ENCODE data around the gene TESK2. TPM values are rescaled to one million over a fixed set of nuclear protein-coding genes. Genes with fewer than 3 reads are reported as not detected.

Gene TESK2
- total RNA-seq, 1 experiment from 2014 or later, result 13.8 TPM

- DNase-seq, result no peak
- H3K27me3 ChIP-seq (ENCODE audit: insufficient read depth, low read depth), result no peaks in the 10 kb centered on the region
- no peak overlapping the region for H3K4me3 ChIP-seq
- no peaks in the 10 kb centered on the region for H3K79me2 ChIP-seq (ENCODE audit: low read depth)
- CTCF ChIA-PET, result no interaction called here
- BruUV-seq (replicated peaks), result no TSS peak
- no peak for TF ChIP-seq EZH2 (IDR thresholded peaks at IDR 0.05; ENCODE audit: low read depth)
- TF ChIP-seq CTCF (conservative IDR thresholded peaks at IDR 0.05), result no peak
- no peak overlapping the region for H3K4me2 ChIP-seq
- no peak overlapping the region for H3K27ac ChIP-seq
- H2AFZ ChIP-seq, result no peak overlapping the region
- H3K36me3 ChIP-seq (ENCODE audit: low read depth), result no peaks in the 10 kb centered on the region
- no peaks in the 10 kb centered on the region for H3K9me2 ChIP-seq (ENCODE audit: insufficient read depth)
- H3K4me1 ChIP-seq (replicated peaks; ENCODE audit: insufficient read depth), result no peaks in the 10 kb centered on the region
- 0 out of 2 replicates have a peak, but pooled peaks cover 7% of the 10 kb centered on the region for H3F3A ChIP-seq (ENCODE audit: insufficient read depth, low read depth)
- H3K9me3 ChIP-seq (ENCODE audit: insufficient read depth, low read depth), result no peaks in the 10 kb centered on the region
- H4K20me1 ChIP-seq (ENCODE audit: insufficient read depth), result no peaks in the 10 kb centered on the region
- POLR2A ChIA-PET (ENCODE audit: unreplicated experiment), result no interaction called here
- intact Hi-C loops (cut with micrococcal nuclease; ENCODE audit: unreplicated experiment), result no loop called here
Measured at GRCh38 chr1:45394342-45394741, 96.6 kb downstream of the TESK2 start.

- TF ChIP-seq EZH2 (IDR thresholded peaks at IDR 0.05; ENCODE audit: low read depth), result no peak
- TF ChIP-seq CTCF (conservative IDR thresholded peaks at IDR 0.05), result no peak
- H3K4me1 ChIP-seq (replicated peaks; ENCODE audit: insufficient read depth), result no peaks in the 10 kb centered on the region
- ChIA-PET POLR2A (ENCODE audit: unreplicated experiment) (no interaction called here), CTCF (no interaction called here)
- no peak overlapping the region for H2AFZ ChIP-seq
- intact Hi-C loops (cut with micrococcal nuclease; ENCODE audit: unreplicated experiment), result no loop called here
- DNase-seq, result no peak
- H3K27ac ChIP-seq, result no peak overlapping the region
- no TSS peak for BruUV-seq (replicated peaks)
- no peaks in the 10 kb centered on the region for H3K27me3 ChIP-seq (ENCODE audit: insufficient read depth, low read depth)
- no peaks in the 10 kb centered on the region for H4K20me1 ChIP-seq (ENCODE audit: insufficient read depth)
- no peak overlapping the region for H3K4me2 ChIP-seq
- no peaks in the 10 kb centered on the region for H3K9me3 ChIP-seq (ENCODE audit: insufficient read depth, low read depth)
- H3F3A ChIP-seq (ENCODE audit: insufficient read depth, low read depth), result 0 out of 2 replicates have a peak, but pooled peaks cover 7% of the 10 kb centered on the region
- no peaks in the 10 kb centered on the region for H3K79me2 ChIP-seq (ENCODE audit: low read depth)
- no peaks in the 10 kb centered on the region for H3K9me2 ChIP-seq (ENCODE audit: insufficient read depth)
- no peaks in the 10 kb centered on the region for H3K36me3 ChIP-seq (ENCODE audit: low read depth)
- H3K4me3 ChIP-seq, result no peak overlapping the region
Measured at GRCh38 chr1:45393718-45394302, 97.2 kb downstream of the TESK2 start.

- intact Hi-C loops (cut with micrococcal nuclease; ENCODE audit: unreplicated experiment), result no loop called here
- H3K9me3 ChIP-seq (ENCODE audit: insufficient read depth, low read depth), result no peaks in the 10 kb centered on the region
- no peaks in the 10 kb centered on the region for H3K4me1 ChIP-seq (replicated peaks; ENCODE audit: insufficient read depth)
- no peak overlapping the region for H3K4me2 ChIP-seq
- no TSS peak for BruUV-seq (replicated peaks)
- H3K79me2 ChIP-seq (ENCODE audit: low read depth), result no peaks in the 10 kb centered on the region
- ChIA-PET POLR2A (ENCODE audit: unreplicated experiment) (no interaction called here), CTCF (no interaction called here)
- no peaks in the 10 kb centered on the region for H3F3A ChIP-seq (ENCODE audit: insufficient read depth, low read depth)
- no peak overlapping the region for H3K27ac ChIP-seq
- no peaks in the 10 kb centered on the region for H4K20me1 ChIP-seq (ENCODE audit: insufficient read depth)
- no peak for DNase-seq
- no peak overlapping the region for H2AFZ ChIP-seq
- no peaks in the 10 kb centered on the region for H3K36me3 ChIP-seq (ENCODE audit: low read depth)
- H3K27me3 ChIP-seq (ENCODE audit: insufficient read depth, low read depth), result no peaks in the 10 kb centered on the region
- no peaks in the 10 kb centered on the region for H3K9me2 ChIP-seq (ENCODE audit: insufficient read depth)
- TF ChIP-seq EZH2 (IDR thresholded peaks at IDR 0.05; ENCODE audit: low read depth) (no peak), CTCF (conservative IDR thresholded peaks at IDR 0.05) (no peak)
- H3K4me3 ChIP-seq, result no peak overlapping the region
Measured at GRCh38 chr1:45386219-45386618, 104.7 kb downstream of the TESK2 start.

Measured in PC-9 (cell line).